AG09309 (cell line): ENCODE measurements around the gene EHD1.

ENCODE experiments used
- DNase-seq: peaks from one replicate; pipeline ENCODE4 v3.0.0-alpha.2; 2010; ENCODE audit warnings: low read depth
- H3K4me3 ChIP-seq: 2 replicates; pipeline ENCODE4 v1.5.1; 2011; ENCODE audit warnings: mild to moderate bottlenecking, low read depth, low read length, moderate library complexity; ENCODE audit not compliant: control insufficient read depth
- TF ChIP-seq, protein P1 (sequence below): IDR thresholded peaks from 2 replicates; pipeline ENCODE4 v1.5.1; 2011; ENCODE audit warnings: mild to moderate bottlenecking, low read depth, low read length, inconsistent platforms; ENCODE audit not compliant: insufficient read depth, control insufficient read depth; ENCODE audit errors: missing control alignments

The EHD1 gene

DNA sequence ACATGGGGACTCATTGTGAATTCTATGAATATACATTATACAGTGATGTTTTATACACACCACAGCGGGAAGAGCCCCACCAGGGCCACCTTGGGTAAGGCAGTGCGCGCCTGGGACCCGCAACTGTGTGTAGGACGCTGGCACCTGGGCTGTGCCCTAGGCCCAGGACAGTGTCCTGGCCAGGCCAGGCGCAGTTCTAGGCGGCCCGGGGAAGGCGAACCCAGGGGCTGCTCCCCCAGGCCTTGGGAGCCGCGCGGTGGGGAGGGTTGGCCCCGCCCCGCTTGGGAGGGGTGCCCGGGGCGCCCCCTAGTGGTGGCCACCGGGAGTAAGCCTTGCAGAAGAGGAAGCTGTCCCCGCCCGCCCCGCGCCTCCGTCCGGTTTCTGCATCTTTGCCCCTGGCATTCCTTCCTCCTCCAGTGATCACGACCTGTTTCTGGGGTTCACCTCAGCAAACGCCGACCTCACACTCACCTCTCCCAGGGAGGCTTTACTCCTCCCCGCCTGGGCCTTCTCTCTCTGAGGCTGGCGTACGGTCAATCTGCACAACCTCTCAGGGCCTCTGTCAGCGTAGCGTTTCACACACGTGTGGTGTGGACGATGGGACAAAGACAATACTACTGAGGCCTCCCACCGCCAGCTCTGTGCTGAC, 9.5 kb upstream of the EHD1 start:
- DNase-seq: no peak
- TF ChIP-seq, protein P1, sequence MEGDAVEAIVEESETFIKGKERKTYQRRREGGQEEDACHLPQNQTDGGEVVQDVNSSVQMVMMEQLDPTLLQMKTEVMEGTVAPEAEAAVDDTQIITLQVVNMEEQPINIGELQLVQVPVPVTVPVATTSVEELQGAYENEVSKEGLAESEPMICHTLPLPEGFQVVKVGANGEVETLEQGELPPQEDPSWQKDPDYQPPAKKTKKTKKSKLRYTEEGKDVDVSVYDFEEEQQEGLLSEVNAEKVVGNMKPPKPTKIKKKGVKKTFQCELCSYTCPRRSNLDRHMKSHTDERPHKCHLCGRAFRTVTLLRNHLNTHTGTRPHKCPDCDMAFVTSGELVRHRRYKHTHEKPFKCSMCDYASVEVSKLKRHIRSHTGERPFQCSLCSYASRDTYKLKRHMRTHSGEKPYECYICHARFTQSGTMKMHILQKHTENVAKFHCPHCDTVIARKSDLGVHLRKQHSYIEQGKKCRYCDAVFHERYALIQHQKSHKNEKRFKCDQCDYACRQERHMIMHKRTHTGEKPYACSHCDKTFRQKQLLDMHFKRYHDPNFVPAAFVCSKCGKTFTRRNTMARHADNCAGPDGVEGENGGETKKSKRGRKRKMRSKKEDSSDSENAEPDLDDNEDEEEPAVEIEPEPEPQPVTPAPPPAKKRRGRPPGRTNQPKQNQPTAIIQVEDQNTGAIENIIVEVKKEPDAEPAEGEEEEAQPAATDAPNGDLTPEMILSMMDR: peak; percentile 83
- H3K4me3 ChIP-seq: no peak overlapping the region; the same call in 1 of the 2 replicates

DNA sequence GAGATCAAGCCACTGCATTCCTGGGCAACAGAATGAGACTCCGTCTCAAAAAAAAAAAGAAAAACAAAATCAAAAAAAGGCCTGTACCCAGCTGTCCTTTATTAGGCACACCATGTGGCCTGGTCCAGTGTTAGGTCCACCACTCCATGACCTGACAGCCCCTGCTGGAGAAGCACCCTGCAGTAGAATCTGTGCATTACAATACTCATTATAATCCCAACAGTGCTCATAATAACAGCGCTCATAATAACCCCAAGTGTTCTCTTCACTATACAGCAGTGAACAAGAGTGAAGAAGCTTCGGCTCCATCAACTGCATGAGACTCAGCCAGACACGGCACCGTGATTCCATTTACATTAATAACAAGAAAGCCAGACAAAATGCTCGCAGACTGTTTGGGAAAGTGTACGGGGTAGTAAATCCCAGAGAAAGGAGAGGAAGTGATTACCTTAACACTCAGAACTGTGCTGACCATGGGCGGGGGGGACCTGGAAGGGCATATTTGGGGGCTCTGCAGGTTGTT, 8.9 kb upstream of the EHD1 start:
- no peak overlapping the region for H3K4me3 ChIP-seq
- DNase-seq: no peak

DNA sequence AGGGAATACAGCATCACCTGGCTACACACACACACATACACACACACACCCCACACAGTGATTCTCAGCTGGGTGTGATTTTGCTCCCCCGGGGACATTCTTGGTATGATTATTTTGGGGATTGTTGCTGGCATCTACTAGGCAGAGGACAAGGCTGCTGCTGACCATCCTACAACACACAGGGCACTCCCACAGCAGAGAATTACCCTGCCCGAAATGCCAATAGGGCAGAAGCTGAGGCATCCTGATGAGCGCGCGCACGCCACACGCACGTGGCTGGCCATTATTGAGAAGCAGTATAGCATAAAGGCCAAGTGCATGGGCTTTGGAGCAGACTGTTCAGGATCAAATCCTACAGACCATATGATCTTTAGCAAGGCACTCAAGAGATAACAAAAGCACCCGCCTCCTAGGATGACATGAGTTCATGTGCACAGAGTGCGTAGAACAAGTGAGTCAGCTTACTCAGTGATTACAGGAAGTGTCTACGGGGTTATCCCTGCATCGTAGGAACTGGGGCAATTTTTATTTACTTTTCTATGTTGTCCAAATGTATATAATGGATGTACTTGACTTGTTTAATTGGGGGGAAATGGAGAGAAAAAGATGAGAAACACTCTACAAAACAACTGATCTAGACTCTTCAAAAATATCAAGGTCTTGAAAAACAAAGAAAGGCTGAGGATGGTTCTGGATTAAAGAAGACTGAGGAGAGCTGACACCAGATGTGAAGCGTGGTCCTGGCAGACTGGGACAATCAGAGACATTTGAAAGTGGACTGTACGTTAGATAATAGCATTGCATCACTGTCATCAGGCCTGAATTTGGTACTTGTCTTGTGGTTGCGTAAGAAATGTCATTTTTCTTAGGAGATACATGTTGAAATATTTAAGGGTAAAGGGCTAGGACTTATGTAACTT, 7.2 kb upstream of the EHD1 start:
- H3K4me3 ChIP-seq: no peak overlapping the region
- TF ChIP-seq, protein P1: no peak
- no peak for DNase-seq

More for the DNA sequence above, 8.9 kb upstream of the EHD1 start:
- TF ChIP-seq, protein P1: no peak

DNA sequence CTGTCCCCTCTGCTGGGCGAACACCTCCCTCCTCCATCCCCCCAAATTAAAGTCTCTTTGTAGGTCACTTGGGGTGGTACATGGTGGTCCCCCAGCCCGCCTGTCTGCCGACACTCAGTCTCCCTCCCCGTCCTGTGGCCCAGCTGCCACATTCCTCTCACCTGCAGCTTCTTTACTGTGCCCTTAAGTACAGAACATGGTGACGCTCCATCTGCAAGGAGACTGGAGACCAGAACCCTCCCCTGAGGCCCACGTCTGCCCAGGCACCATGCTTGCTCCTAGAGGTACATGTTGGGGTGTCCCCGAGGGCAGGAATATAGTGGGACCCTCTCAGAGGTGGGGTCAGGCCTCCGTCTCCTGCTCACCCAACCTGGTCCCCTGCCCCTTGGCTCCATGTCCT, 5.6 kb upstream of the EHD1 start:
- TF ChIP-seq, protein P1: no peak
- no peak for DNase-seq
- no peak overlapping the region for H3K4me3 ChIP-seq

DNA sequence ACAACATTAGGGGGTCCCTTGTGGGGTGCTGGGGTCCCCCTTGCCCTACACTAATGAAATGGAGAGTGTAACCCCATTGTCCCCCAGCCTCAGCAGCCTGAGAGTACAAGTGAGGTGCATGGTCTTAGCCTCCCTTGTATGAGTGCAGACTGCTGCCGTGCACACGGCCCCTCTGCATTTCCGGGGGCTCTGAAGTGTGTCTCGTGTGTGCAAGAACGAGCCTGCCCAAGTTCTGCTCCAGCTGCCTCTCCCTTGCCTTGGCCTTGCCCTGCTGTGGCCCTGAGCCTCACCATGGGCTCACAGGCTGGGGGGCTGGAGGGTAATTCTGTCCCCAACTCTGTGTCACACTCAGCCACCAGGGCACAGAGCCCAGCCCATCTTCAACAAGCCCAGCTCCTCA, 5.2 kb upstream of the EHD1 start:
- H3K4me3 ChIP-seq: no peak overlapping the region
- TF ChIP-seq, protein P1: no peak
- DNase-seq: no peak

DNA sequence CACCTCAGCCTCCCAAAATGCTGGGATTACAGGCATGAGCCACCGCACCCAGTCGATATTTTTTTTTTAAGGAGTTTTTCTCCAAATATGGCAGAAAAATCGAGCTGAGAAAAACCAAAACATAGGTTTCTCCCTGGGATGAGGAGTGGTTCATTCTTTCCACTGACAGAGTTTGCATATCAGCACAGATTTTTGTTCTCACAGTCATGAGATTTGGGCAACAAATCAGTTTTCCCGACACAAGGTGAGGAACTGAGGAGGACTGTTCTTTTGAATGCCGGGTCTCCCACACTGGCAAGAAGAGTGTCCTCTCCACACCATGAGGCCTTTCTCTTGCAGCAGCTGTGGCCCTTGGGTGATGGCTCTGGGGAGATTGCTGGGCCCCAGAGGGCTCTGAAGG, 3.8 kb upstream of the EHD1 start:
- TF ChIP-seq, protein P1: no peak
- no peak overlapping the region for H3K4me3 ChIP-seq
- no peak for DNase-seq
